Upper lobe of left lung (tissue), 4 donors: ENCODE results near the gene MYLK.

Source experiments
- EP300 ChIP-seq, 4 donors: sonication (generic); formaldehyde crosslinking; IDR thresholded peaks; one replicate each; pipeline ENCODE4 v1.5.1; 2017; ENCODE audit warnings: antibody characterized with exemption in 4 of 4, control low read depth in 2 of 4
- POLR2AphosphoS5 ChIP-seq, 2 donors: sonication (generic); formaldehyde crosslinking; IDR thresholded peaks; one replicate each; pipeline ENCODE4 v1.5.1; 2017; ENCODE audit warnings: antibody characterized with exemption in 2 of 2
- TF ChIP-seq, protein P1 (sequence below), 6 experiments: fragments of 450-650 bp in 4 of 6; fragments of 200-600 bp in 2 of 6; sonication (generic) in 2 of 6; IDR thresholded peaks; one replicate each; pipeline ENCODE4 v1.5.1; 2016 to 2019; ENCODE audit warnings: antibody characterized with exemption in 6 of 6

DNA sequence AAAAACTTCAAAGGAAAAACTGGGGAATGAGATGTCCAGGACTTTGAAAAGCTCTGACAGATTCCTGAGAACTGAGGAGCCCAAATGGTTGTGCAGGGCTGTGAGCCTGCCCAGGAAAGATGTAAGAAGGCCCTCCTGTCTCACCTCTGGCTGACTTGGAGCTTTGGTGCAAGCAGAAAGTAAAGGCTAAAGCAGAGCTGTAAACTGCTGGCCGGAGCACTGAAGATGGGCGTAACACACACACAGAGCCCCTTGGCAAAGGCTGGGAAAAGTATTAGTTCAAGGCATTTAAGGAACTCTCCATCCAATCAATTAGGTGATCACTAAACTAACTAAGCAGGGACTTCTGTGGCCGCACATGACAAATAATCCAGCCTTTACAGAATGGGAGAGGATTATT lies 155.1 kb downstream of the MYLK start:
- TF ChIP-seq, protein P1, sequence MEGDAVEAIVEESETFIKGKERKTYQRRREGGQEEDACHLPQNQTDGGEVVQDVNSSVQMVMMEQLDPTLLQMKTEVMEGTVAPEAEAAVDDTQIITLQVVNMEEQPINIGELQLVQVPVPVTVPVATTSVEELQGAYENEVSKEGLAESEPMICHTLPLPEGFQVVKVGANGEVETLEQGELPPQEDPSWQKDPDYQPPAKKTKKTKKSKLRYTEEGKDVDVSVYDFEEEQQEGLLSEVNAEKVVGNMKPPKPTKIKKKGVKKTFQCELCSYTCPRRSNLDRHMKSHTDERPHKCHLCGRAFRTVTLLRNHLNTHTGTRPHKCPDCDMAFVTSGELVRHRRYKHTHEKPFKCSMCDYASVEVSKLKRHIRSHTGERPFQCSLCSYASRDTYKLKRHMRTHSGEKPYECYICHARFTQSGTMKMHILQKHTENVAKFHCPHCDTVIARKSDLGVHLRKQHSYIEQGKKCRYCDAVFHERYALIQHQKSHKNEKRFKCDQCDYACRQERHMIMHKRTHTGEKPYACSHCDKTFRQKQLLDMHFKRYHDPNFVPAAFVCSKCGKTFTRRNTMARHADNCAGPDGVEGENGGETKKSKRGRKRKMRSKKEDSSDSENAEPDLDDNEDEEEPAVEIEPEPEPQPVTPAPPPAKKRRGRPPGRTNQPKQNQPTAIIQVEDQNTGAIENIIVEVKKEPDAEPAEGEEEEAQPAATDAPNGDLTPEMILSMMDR (IDR thresholded peaks at IDR 0.05), result no peak
- TF ChIP-seq EP300 (IDR thresholded peaks at IDR 0.05), result no peak
- TF ChIP-seq POLR2AphosphoS5 (IDR thresholded peaks at IDR 0.05), result no peak
